Tibial nerve (tissue), 4 donors: ENCODE results near the gene PODXL2. TPM values are rescaled to one million over a fixed set of nuclear protein-coding genes. Genes with fewer than 3 reads are reported as not detected.

Source experiments
- DNase-seq, 2 donors: peaks; one replicate each; pipeline ENCODE4 v3.0.0-alpha.2; 2019; ENCODE audit warnings: low spot score in 2 of 2
- H3K27ac ChIP-seq, 4 donors: fragments of 200-600 bp; sonication (generic) in 3 of 4; one replicate each; pipeline ENCODE4 v1.5.1; 2017 to 2019; ENCODE audit warnings: mild to moderate bottlenecking in 1 of 4
- H3K27me3 ChIP-seq, 2 donors: fragments of 200-600 bp; sonication (generic) in 1 of 2; one replicate each; pipeline versions ENCODE4 v1.5.1 to v1.6.0; 2017 to 2019
- H3K36me3 ChIP-seq, 3 donors: fragments of 200-600 bp; sonication (generic); one replicate each; pipeline ENCODE4 v1.5.1; 2018 to 2019
- H3K4me1 ChIP-seq, 4 donors: fragments of 200-600 bp; sonication (generic) in 3 of 4; one replicate each; pipeline ENCODE4 v1.5.1; 2017 to 2019
- H3K4me3 ChIP-seq, 4 donors: fragments of 200-600 bp; sonication (generic) in 3 of 4; one replicate each; pipeline ENCODE4 v1.5.1; 2017 to 2019; ENCODE audit warnings: mild to moderate bottlenecking in 1 of 4, moderate library complexity in 1 of 4
- H3K9me3 ChIP-seq, 4 donors: fragments of 200-600 bp; sonication (generic) in 3 of 4; one replicate each; pipeline ENCODE4 v1.5.1; 2017 to 2019
- EP300 ChIP-seq, 2 donors: sonication (generic); formaldehyde crosslinking; IDR thresholded peaks; one replicate each; pipeline ENCODE4 v1.6.1; 2017; ENCODE audit warnings: antibody characterized with exemption in 2 of 2, mild to moderate bottlenecking in 1 of 2
- POLR2A ChIP-seq, 2 donors: fragments of 450-650 bp; IDR thresholded peaks; one replicate each; pipeline ENCODE4 v1.6.1; 2017; ENCODE audit warnings: antibody characterized with exemption in 2 of 2, mild to moderate bottlenecking in 2 of 2, moderate library complexity in 2 of 2
- WGBS, 2 donors: methylation state at CpG; one replicate each; pipeline ENCODE4 v1.1.5; 2018; 5-methylcytosine and 5-hydroxymethylcytosine counted together
- small RNA-seq: library from RNA; depleted of rRNA; stranded (forward); fragments of <200 nt; gene quantifications from one replicate; pipeline ENCODE3, GENCODE V24; 2016
- total RNA-seq, 4 donors: library from RNA; depleted of rRNA; stranded (reverse); fragments of >200 nt; gene quantifications; one replicate each; pipeline ENCODE4 v1.1.0, GENCODE V29; 2016
- TF ChIP-seq, protein P1 (sequence below), 5 experiments: fragments of 200-600 bp in 3 of 5; fragments of 450-650 bp in 2 of 5; sonication (generic) in 3 of 5; IDR thresholded peaks; one replicate each; pipeline ENCODE4 v1.5.1; 2016 to 2019; ENCODE audit warnings: antibody characterized with exemption in 5 of 5, mild to moderate bottlenecking in 3 of 5, moderate library complexity in 2 of 5

Gene PODXL2
- total RNA-seq, 4 donors from 2014 or later, result 12.7 to 19.8 (median 14.1) TPM

DNA sequence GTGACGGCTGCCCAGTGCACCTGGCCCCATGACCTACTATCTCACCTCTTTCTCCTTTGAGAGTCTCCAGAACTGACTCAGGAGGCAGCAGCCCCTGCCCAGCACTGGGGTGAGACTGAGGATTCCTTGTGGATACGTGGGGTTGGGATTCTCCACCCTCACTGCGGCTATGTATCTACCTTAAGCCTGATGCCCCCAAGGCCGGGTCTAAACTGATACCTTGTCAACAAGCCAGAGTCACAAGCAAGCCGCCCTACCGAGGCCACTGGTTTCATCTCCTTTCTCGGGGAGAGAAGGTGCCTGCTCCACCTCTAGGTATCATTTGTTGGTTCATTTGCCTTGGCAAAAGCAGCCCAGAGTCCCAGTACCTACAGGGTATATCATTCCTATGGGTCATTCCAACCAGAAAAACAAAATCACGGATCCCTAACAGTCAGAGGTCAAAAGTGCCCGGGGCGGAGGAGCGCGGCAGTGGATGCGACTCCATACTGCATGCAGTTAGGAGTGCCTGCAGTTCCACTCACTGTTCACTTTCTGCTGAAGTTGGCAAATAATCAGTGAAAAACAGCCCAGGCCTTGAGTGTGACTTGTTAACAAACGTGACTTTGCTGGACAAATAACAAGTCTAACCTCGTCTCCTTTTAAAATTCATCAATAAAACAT lies 91.3 kb downstream of the PODXL2 start:
- WGBS, 2 donors, result 86 to 93% methylated on average over 15 of the region's 15 CpGs
- no peaks in the 10 kb centered on the region for H3K27me3 ChIP-seq
- DNase-seq, result no peak
- H3K27ac ChIP-seq, result no peak overlapping the region
- H3K36me3 ChIP-seq, result peaks cover 0 to 31% (median 0%) of the 10 kb centered on the region in 3 donors
- no peak overlapping the region for H3K4me3 ChIP-seq
- no peaks in the 10 kb centered on the region for H3K9me3 ChIP-seq
- TF ChIP-seq, protein P1, sequence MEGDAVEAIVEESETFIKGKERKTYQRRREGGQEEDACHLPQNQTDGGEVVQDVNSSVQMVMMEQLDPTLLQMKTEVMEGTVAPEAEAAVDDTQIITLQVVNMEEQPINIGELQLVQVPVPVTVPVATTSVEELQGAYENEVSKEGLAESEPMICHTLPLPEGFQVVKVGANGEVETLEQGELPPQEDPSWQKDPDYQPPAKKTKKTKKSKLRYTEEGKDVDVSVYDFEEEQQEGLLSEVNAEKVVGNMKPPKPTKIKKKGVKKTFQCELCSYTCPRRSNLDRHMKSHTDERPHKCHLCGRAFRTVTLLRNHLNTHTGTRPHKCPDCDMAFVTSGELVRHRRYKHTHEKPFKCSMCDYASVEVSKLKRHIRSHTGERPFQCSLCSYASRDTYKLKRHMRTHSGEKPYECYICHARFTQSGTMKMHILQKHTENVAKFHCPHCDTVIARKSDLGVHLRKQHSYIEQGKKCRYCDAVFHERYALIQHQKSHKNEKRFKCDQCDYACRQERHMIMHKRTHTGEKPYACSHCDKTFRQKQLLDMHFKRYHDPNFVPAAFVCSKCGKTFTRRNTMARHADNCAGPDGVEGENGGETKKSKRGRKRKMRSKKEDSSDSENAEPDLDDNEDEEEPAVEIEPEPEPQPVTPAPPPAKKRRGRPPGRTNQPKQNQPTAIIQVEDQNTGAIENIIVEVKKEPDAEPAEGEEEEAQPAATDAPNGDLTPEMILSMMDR (IDR thresholded peaks at IDR 0.05), result no peak
- TF ChIP-seq POLR2A (IDR thresholded peaks at IDR 0.05), result no peak
- TF ChIP-seq EP300 (IDR thresholded peaks at IDR 0.05), result no peak
- H3K4me1 ChIP-seq, result peaks cover 0 to 37% (median 0%) of the 10 kb centered on the region in 4 donors

- 90 to 92% methylated on average over 17 of the region's 17 CpGs for WGBS, 2 donors
- TF ChIP-seq POLR2A (IDR thresholded peaks at IDR 0.05), result no peak
- TF ChIP-seq, protein P1 (IDR thresholded peaks at IDR 0.05), result no peak
- no peak for TF ChIP-seq EP300 (IDR thresholded peaks at IDR 0.05)
- no peak overlapping the region for H3K4me3 ChIP-seq
- H3K4me1 ChIP-seq, result peaks cover 0 to 29% (median 0%) of the 10 kb centered on the region in 4 donors
- no peak overlapping the region for H3K27ac ChIP-seq
- H3K36me3 ChIP-seq, result peaks cover 0 to 25% (median 0%) of the 10 kb centered on the region in 3 donors
- no peaks in the 10 kb centered on the region for H3K9me3 ChIP-seq
- no peaks in the 10 kb centered on the region for H3K27me3 ChIP-seq
- DNase-seq, result no peak
These were observed 92.3 kb downstream of the PODXL2 start for GRCh38 chr3:127720985-127721935.

- Histone ChIP-seq H3K4me1 (peaks cover 0 to 21% (median 0%) of the 10 kb centered on the region in 4 donors), H3K36me3 (peaks cover 0 to 25% (median 0%) of the 10 kb centered on the region in 3 donors), H3K4me3 (no peak overlapping the region), H3K9me3 (no peaks in the 10 kb centered on the region), H3K27me3 (no peaks in the 10 kb centered on the region), H3K27ac (peak overlapping the region in 3 of 4 donors; percentile 3 to 30 (median 26))
- 67 to 71% methylated on average over 13 of the region's 13 CpGs for WGBS, 2 donors
- no peak for DNase-seq
- TF ChIP-seq POLR2A (IDR thresholded peaks at IDR 0.05) (no peak), EP300 (IDR thresholded peaks at IDR 0.05) (no peak)
- TF ChIP-seq, protein P1 (IDR thresholded peaks at IDR 0.05), result no peak
These were observed 93.3 kb downstream of the PODXL2 start for GRCh38 chr3:127722091-127722784.

Small RNA genes lying within 50 kb of the gene (small RNA-seq; reads per million reads assigned to genes)
- gene MIR7976, result not detected

Other genes starting within 250 kb of the PODXL2 start
- 10 to 100 TPM; 50.3 to 75.3 (median 67.5) TPM for gene TPRA1, start 38.5 kb upstream of the PODXL2 start, total RNA-seq
- gene MCM2, start 30.8 kb upstream of the PODXL2 start, total RNA-seq, result 1 to 10 TPM; 4.2 to 7.6 (median 7.5) TPM
- gene ABTB1, start 43.8 kb downstream of the PODXL2 start, total RNA-seq, result 100 to 1,000 TPM in 3 of 4 donors, 10 to 100 TPM in 1; 86.4 to 134 (median 121) TPM
- 10 to 100 TPM; 67.5 to 96.6 (median 86.1) TPM for gene MGLL, start 193.3 kb downstream of the PODXL2 start, total RNA-seq